Ishikawa (cell line): ENCODE data around the gene FAM181A.

ENCODE experiments used
- EP300 ChIP-seq: IDR thresholded peaks from 2 replicates; pipeline ENCODE4 v1.6.1; 2012; ENCODE audit warnings: borderline replicate concordance
- TCF12 ChIP-seq: IDR thresholded peaks from 2 replicates; pipeline ENCODE4 v1.6.1; 2012; ENCODE audit warnings: low read depth
- TF ChIP-seq, protein P1 (sequence below): IDR thresholded peaks from 2 replicates; pipeline ENCODE4 v1.6.1; 2012

DNA sequence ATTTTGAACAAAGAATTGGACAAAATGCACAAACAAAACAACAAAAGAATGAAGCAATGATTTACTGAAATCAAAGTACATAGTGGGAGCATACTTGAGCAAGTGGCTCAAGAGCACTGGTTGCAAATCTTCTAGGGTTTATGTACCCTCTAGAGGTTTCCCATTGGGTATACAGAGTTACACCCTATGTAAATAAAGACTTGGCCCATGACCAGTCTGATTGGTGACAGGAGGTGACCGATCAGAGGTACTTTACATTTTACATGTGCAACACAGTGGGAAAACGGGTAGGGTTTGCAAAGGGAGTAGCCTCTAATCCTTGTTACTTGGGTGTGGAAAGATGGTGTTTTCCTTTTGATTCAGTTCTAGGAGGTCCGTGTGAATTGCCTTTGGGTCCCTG, 10.6 kb upstream of the FAM181A start:
- TF ChIP-seq, protein P1, sequence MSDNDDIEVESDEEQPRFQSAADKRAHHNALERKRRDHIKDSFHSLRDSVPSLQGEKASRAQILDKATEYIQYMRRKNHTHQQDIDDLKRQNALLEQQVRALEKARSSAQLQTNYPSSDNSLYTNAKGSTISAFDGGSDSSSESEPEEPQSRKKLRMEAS = no peak
- no peak for TF ChIP-seq TCF12
- TF ChIP-seq EP300 = no peak
